ENCODE results near the gene GNPTAB. TPM values are rescaled to one million over a fixed set of nuclear protein-coding genes. Genes with fewer than 3 reads are reported as not detected.

Gene GNPTAB
- total and polyA plus RNA-seq, 2 of the 4 experiments (the other 2 are of a cell fraction) = 16.0 to 24.2 TPM

DNA sequence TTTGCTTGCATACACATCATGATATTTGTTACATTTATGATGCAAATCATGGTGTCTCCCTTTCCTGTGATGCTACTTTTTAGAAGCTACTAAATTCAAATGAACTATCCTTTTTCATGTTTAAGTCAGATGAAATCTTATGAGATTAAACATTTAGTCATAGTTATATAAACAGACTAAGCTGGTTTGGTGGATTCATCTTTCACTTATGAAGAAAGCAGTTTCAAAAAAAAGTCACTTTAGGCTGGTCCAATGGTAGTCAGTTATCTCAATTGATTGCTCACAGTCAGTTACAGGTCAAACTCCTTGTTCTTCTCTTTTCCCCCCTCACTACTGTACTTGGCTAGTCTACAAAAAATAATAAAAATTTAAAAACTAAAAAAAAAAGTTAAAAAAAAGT lies 111.2 kb downstream of the GNPTAB start:
- CTCF ChIA-PET = no interaction called here
- dilution Hi-C loops (cut with HindIII; ENCODE audit: low sequenced_read_pairs, unreplicated experiment) = no loop called here

More for the DNA sequence above, 111.2 kb downstream of the GNPTAB start:
- no peak overlapping the region for H3K9ac ChIP-seq (ENCODE audit: low read depth, low read length)
- H3K79me1 ChIP-seq (ENCODE audit: low read depth in 1 of 2, low read length in 2 of 2) = no peaks in the 10 kb centered on the region; a peak in 1 of 4 replicates
- H3K4me1 ChIP-seq (ENCODE audit: control insufficient read depth, insufficient read depth, low read length) = no peaks in the 10 kb centered on the region; the same call in 1 of the 2 replicates
- in situ Hi-C loops (cut with MboI; ENCODE audit: low sequenced_read_pairs) = no loop called here
- H4K91ac ChIP-seq (ENCODE audit: insufficient read depth, low read depth, low read length) = no peak overlapping the region
- H2AK5ac ChIP-seq (ENCODE audit: low read depth, low read length) = no peak overlapping the region
- TF ChIP-seq, protein P1, sequence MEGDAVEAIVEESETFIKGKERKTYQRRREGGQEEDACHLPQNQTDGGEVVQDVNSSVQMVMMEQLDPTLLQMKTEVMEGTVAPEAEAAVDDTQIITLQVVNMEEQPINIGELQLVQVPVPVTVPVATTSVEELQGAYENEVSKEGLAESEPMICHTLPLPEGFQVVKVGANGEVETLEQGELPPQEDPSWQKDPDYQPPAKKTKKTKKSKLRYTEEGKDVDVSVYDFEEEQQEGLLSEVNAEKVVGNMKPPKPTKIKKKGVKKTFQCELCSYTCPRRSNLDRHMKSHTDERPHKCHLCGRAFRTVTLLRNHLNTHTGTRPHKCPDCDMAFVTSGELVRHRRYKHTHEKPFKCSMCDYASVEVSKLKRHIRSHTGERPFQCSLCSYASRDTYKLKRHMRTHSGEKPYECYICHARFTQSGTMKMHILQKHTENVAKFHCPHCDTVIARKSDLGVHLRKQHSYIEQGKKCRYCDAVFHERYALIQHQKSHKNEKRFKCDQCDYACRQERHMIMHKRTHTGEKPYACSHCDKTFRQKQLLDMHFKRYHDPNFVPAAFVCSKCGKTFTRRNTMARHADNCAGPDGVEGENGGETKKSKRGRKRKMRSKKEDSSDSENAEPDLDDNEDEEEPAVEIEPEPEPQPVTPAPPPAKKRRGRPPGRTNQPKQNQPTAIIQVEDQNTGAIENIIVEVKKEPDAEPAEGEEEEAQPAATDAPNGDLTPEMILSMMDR (conservative IDR thresholded peaks at IDR 0.05; ENCODE audit: low read depth, low read length) = no peak
- TF ChIP-seq CEBPB (IDR thresholded peaks at IDR 0.05; ENCODE audit: low read depth, low read length) (no peak), CHD1 (IDR thresholded peaks at IDR 0.05; ENCODE audit: low read depth, low read length) (no peak), RCOR1 (IDR thresholded peaks at IDR 0.05; ENCODE audit: insufficient replicate concordance, low read length) (no peak), SMC3 (IDR thresholded peaks at IDR 0.05; ENCODE audit: low read depth, low read length) (no peak), BHLHE40 (IDR thresholded peaks at IDR 0.05; ENCODE audit: low read depth, low read length) (no peak), RAD21 (IDR thresholded peaks at IDR 0.05; ENCODE audit: low read length) (no peak), MAZ (IDR thresholded peaks at IDR 0.05; ENCODE audit: borderline replicate concordance, low read depth, low read length) (no peak), POLR2A (IDR thresholded peaks at IDR 0.05; ENCODE audit: low read depth, low read length) (no peak), NFE2L2 (IDR thresholded peaks at IDR 0.05; ENCODE audit: low read depth, low read length) (no peak)
- TF ChIP-seq, protein P2, sequence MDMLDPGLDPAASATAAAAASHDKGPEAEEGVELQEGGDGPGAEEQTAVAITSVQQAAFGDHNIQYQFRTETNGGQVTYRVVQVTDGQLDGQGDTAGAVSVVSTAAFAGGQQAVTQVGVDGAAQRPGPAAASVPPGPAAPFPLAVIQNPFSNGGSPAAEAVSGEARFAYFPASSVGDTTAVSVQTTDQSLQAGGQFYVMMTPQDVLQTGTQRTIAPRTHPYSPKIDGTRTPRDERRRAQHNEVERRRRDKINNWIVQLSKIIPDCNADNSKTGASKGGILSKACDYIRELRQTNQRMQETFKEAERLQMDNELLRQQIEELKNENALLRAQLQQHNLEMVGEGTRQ (IDR thresholded peaks at IDR 0.05; ENCODE audit: low read depth, low read length) = no peak
- DNase-seq (peak; percentile 78), ATAC-seq (ENCODE audit: low read depth) (peak; percentile 87)
- POLR2A ChIA-PET (ENCODE audit: unreplicated experiment) = no interaction called here
- peaks cover 3% of the 10 kb centered on the region; the same call in 1 of the 2 replicates for H3K36me3 ChIP-seq (ENCODE audit: control insufficient read depth, insufficient read depth, low read length)
- no peak overlapping the region for H3K14ac ChIP-seq (replicated peaks; ENCODE audit: low read depth, low read length)
- no peak overlapping the region for H2AK9ac ChIP-seq (replicated peaks; ENCODE audit: low read depth, low read length, poor library complexity)
- H3K4me3 ChIP-seq (ENCODE audit: insufficient read depth, low read depth, low read length) = no peak overlapping the region
- H3K9me3 ChIP-seq (ENCODE audit: control insufficient read depth, insufficient read depth, low read length) = no peaks in the 10 kb centered on the region
- H4K20me1 ChIP-seq (ENCODE audit: insufficient read depth, low read length) = no peaks in the 10 kb centered on the region
- no peak overlapping the region for H2BK15ac ChIP-seq (ENCODE audit: low read depth, low read length)
- no peak overlapping the region for H3K27ac ChIP-seq (ENCODE audit: insufficient read depth, low read length)
- H3K56ac ChIP-seq (ENCODE audit: extremely low read depth, insufficient read depth, low read length) = no peak overlapping the region
- peaks cover 7% of the 10 kb centered on the region; the same call in 1 of the 2 replicates for H3K9me1 ChIP-seq (ENCODE audit: insufficient read depth, low read length)
- no peak overlapping the region for H2BK5ac ChIP-seq (ENCODE audit: low read depth, low read length, poor library complexity, severe bottlenecking)
- no peak overlapping the region for H4K8ac ChIP-seq (ENCODE audit: low read depth in 2 of 2, low read length in 2 of 2)
- BruUV-seq (replicated peaks) = no TSS peak
- H4K5ac ChIP-seq (ENCODE audit: low read depth, low read length) = no peak overlapping the region
- no peak overlapping the region for H2BK120ac ChIP-seq (ENCODE audit: low read depth, low read length)
- H3K23ac ChIP-seq (ENCODE audit: low read depth, low read length) = no peak overlapping the region
- intact Hi-C loops (cut with micrococcal nuclease) = no loop called here
- H3K18ac ChIP-seq (ENCODE audit: low read depth, low read length) = no peak overlapping the region
- H3K4ac ChIP-seq (ENCODE audit: low read depth, low read length) = no peak overlapping the region
- H2AFZ ChIP-seq (replicated peaks; ENCODE audit: low read length, poor library complexity) = no peak overlapping the region
- no peak overlapping the region for H2BK20ac ChIP-seq (ENCODE audit: low read depth, low read length)
- H3K27me3 ChIP-seq (ENCODE audit: control insufficient read depth, insufficient read depth, low read length) = no peaks in the 10 kb centered on the region
- H3K4me2 ChIP-seq (ENCODE audit: low read depth, low read length) = peak overlapping the region; percentile 53; the same call in 1 of the 2 replicates
